ENCODE data around the gene B3GALNT2.

- TF ChIP-seq CTCF (IDR thresholded peaks at IDR 0.05; ENCODE audit: insufficient read depth, low read length, poor library complexity, severe bottlenecking) (no peak), EZH2phosphoT487 (conservative IDR thresholded peaks at IDR 0.05; ENCODE audit: low read length) (no peak)
These were observed 42.3 kb downstream of the B3GALNT2 start for GRCh38 chr1:235461954-235462353.
